Measurements from ENCODE around the gene GGA3.

DNA sequence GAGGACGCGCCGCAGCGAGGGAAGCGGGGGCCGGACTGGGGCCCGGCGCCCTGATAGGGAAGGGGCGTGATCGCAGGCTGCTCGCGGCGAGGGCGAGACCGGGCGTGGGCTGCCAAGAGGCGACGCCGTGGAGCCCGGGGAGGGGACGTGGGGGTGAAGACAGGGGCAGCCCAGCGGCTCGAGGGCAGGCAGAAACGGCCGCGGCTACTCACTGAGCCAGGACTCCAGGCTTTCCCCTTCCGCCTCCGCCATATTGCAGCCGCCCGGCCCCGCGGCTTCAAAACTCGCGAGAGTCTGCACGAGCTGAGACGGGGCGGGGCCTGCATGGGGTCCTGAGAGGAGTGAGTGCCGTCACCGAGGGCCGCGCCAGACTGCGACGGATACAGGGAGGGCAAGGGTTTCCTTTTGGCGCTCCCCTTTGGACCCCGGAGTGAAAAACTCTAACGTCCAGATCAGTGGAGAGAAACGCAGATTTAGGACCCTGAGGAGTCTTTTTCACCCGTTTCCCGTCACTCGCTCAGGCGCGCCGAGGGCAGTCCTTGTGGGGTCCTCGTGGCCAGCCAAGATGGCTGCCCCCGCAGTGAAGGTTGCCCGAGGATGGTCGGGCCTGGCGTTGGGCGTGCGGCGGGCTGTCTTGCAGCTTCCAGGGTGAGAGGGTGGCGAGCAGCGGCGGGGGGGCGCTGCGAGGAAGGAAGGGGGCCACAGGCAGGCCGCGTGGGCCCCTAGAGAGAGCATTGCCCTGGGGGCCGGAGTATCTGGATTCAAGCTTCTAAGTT is at the start of gene GGA3, which contains the start of gene MRPS7:
- TF ChIP-seq, protein P1, sequence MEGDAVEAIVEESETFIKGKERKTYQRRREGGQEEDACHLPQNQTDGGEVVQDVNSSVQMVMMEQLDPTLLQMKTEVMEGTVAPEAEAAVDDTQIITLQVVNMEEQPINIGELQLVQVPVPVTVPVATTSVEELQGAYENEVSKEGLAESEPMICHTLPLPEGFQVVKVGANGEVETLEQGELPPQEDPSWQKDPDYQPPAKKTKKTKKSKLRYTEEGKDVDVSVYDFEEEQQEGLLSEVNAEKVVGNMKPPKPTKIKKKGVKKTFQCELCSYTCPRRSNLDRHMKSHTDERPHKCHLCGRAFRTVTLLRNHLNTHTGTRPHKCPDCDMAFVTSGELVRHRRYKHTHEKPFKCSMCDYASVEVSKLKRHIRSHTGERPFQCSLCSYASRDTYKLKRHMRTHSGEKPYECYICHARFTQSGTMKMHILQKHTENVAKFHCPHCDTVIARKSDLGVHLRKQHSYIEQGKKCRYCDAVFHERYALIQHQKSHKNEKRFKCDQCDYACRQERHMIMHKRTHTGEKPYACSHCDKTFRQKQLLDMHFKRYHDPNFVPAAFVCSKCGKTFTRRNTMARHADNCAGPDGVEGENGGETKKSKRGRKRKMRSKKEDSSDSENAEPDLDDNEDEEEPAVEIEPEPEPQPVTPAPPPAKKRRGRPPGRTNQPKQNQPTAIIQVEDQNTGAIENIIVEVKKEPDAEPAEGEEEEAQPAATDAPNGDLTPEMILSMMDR (IDR thresholded peaks at IDR 0.05 in 4 of 5, conservative IDR thresholded peaks at IDR 0.05 in 1 of 5) = no peak
- TF ChIP-seq POLR2A (IDR thresholded peaks at IDR 0.05) = peak; percentile 75 to 81
